Endometrial microvascular endothelial cells (primary cell): ENCODE data around the gene CIC. TPM values are rescaled to one million over a fixed set of nuclear protein-coding genes. Genes with fewer than 3 reads are reported as not detected.

Source experiments
- in situ Hi-C: cut with HindIII; loops from 2 replicates; pipeline ENCODE4 v1.10.0; 2017; ENCODE audit warnings: low sequenced_read_pairs, low pct_unique_long_range_greater_than_20kb; ENCODE audit errors: inconsistent ontology term
- total RNA-seq: library from RNA; depleted of rRNA; stranded (reverse); fragments of >200 nt; gene quantifications from one replicate; pipeline ENCODE4 v1.2.3, GENCODE V29; 2015; ENCODE audit errors: inconsistent ontology term

The CIC gene
- total RNA-seq, 1 donor from 2014 or later = 36.0 TPM

DNA sequence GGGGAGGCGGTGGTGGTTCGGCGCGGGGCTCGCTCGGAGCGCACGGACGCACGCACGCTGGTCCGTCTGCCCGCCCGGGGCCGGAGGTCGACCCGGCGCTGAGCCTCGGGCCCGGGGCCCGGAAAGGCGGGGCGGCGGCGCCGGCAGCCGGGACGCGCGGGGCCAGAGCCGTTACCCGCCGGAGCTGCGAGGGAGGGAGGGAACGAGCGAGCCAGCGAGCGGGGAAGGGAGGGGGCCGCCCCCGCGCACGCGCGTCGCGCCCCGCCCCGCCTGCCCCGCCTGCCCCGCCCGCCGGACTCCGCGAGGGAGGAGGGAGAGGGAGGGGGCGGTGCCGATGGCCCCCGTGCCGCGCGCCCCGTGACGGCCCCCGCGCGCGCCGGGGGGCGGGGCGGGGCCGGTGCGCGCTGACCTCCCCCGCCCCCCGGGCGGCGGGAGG, 15.0 kb downstream of the CIC start:
- in situ Hi-C loops = no loop called here

DNA sequence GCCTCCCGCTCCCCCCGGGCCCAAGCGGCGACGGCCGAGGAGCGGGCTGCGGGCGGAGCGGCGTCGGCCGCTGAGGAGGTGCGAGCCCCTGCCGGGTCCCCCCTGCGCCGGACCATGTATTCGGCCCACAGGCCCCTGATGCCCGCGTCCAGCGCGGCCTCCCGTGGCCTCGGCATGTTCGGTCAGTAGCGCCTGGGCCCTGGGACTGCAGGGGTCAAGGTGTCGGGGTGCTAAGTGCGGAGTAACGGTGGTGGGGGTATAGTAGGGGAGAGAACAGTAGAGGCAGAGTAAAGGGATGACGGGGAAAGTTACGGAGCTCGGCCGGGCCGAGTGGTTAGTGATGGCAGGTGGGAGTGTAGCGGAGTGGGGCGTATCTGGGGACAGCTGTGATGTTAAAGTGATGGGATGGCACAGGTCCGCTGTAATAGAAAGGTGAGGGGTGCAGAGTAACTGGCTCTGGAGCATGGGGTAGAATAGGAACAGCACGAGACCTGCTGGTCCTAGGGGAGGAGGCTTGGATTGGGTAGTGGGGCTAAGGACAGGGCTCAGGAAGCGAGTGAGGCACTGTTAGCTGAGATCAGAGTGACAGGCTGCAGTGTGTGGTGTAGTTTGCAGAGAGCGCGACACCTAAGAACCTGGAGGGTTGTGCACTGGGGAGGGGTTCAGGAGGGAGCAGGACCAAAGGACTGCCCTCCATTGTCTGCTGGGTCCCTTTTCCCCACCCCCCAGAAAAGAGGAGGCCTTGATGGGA, 15.7 kb downstream of the CIC start:
- in situ Hi-C loops = no loop called here

DNA sequence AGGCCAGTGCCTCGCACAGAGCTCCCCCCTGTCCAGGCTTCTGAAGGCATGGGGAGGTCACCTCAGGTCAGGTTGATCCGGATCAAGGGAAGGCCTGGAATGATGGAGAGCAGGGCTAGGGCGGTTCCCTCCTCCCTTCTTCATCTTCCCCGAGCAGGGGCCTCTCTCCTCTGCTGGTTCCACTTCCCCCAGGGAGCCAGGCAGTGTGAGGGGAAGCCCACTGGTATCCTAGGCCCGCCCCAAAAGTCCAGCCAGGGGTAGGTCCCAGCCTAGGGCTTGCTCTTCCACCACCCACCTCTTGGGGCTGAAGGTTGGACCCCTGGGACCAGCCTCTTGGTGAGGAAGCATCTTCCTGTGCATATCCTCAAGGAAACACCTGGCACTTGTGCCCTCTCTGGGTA, 16.5 kb downstream of the CIC start:
- in situ Hi-C loops = no loop called here

DNA sequence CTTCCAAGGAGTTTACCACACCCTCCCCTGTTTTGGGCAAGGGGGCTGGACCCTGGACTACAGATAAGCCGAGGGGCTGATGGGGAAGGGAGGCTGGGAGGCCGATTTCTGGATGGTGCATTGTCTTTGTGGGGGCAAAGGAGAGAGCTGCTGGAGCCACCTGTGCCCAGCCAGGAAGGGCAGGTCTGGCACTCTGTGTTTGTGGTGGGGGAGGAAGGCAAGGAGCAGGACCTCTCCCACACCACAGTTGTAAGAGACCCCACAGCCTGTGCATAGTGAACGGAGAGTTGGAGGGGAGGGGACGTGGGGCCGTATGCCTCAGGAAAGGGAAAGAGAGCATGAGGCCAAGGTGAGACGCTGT, 16.9 kb downstream of the CIC start:
- in situ Hi-C loops = no loop called here

DNA sequence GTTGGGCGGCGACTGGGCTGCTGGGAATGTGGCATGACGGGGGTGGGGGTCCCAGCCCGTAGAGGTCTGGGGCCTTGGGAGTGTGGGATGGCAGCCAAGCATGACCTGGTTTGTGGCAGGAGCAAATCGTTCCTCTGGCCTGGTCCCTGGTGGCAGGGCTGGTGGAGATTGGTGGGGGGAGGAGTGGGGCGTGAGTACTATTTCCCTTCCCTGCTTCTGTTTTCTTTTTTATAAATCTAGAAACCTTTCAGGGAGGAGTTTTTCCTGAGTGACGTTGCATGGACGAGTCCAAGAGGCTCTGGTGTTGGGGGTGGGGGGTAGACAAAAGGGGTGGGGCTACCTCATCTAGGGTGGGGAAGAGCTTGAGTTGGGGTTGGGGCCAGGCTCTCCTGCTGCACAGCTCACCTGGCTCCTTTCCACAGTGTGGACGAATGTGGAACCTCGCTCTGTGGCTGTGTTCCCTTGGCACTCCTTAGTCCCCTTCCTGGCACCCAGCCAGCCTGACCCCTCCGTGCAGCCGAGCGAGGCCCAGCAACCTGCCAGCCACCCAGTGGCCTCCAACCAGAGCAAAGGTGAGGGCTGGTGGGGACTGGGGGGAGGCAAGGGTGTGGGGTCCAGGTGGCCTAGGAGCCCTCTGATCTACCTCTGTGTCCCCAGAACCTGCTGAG, 17.4 kb downstream of the CIC start:
- in situ Hi-C loops = no loop called here

DNA sequence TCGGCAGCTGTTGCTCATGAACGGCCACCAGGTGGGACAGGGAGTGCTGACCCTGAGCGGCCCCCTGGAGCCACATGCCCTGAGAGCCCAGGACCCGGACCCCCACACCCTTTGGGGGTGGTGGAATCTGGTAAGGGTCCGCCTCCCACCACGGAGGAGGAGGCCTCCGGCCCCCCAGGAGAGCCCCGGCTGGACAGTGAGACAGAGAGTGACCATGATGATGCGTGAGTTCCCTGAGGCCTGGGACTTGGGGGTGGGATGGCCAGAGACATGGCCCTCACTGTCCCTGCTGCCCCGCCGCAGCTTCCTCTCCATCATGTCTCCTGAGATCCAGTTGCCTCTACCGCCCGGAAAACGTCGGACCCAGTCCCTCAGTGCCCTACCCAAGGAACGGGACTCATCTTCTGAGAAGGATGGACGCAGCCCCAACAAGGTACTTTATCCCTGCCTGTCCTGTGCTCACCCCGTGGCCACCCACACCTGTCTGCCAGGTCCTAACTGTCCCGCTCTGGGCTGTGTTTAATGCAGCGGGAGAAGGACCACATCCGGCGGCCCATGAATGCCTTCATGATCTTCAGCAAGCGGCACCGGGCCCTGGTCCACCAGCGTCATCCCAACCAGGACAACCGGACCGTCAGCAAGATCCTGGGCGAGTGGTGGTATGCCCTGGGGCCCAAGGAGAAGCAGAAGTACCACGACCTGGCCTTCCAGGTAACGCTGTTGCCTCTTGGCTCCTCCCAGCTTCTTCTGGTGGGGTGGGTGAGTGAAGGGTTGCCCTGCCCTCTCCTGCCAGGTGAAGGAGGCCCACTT, 18.2 kb downstream of the CIC start:
- in situ Hi-C loops = no loop called here

DNA sequence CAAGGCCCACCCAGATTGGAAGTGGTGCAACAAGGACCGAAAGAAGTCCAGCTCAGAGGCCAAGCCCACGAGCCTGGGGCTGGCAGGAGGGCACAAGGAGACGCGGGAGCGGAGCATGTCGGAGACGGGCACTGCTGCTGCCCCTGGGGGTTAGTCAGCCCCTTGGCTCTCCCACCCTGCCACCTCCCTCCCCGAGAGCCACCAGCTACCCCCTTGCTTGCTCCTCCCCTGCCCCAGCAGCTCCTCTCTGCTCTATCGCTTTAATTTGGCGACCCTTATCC, 18.7 kb downstream of the CIC start:
- in situ Hi-C loops = no loop called here

DNA sequence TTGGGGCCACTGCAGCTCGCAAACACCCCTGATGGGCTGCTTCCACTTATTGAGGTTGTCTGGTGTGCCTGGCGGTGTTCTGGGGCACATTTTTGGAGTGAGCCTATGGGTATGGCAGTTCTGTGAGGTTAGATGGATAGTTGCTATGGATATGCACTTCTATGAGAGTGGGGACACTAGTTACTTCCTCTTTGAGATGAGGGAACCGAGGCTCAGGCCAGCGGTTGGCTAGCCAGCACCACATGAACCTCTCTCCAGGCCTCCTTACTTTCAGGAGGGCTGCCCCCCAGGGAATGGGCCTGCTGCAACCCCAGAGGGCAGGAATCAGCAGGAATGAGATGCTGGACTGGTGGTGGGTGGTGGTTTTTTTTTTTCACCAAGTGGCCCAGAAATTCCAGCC, 19.3 kb downstream of the CIC start:
- in situ Hi-C loops = no loop called here

DNA sequence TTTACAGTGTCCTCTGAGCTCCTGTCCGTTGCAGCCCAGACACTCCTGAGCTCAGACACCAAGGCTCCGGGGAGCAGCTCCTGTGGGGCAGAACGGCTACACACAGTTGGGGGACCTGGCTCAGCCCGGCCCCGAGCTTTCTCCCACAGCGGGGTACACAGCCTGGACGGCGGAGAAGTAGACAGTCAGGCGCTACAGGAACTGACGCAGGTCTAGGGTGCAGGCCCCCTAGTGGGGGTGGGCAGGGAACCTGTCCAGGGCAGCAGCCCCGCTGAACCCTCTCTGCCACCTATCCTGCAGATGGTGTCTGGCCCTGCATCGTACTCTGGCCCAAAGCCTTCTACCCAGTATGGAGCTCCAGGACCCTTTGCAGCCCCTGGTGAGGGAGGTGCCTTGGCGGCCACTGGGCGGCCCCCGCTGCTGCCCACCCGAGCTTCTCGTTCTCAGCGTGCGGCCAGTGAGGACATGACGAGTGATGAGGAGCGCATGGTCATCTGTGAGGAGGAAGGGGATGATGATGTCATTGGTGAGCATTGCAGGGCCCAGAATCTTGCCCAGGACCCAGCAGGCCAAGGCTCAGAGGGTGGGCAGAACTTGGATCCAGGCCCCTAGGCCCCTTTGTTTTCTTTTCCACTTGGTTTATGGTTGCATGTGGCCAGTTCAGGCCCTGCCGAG, 20.0 kb downstream of the CIC start:
- in situ Hi-C loops = no loop called here

DNA sequence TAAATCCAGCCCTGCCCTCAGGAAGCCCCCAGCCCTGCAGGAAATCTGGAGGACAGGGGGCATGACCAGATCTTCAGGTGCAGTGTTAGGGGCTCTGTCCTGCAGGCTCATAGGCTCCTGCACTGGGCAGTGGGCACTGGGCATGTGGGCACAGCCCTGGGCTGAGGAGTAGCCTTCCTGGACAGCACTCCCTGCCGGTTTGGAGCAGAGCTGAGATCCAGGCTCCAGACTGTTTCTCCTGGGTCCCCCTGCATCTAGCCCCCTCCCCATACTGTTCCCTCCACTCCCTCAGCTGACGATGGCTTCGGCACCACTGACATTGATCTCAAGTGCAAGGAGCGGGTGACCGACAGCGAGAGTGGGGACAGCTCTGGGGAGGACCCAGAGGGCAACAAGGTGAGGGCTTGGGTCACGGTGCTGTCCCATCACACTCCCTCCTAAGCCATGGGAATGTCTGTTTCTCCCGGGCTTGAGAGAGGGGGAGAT, 20.5 kb downstream of the CIC start:
- in situ Hi-C loops = no loop called here

DNA sequence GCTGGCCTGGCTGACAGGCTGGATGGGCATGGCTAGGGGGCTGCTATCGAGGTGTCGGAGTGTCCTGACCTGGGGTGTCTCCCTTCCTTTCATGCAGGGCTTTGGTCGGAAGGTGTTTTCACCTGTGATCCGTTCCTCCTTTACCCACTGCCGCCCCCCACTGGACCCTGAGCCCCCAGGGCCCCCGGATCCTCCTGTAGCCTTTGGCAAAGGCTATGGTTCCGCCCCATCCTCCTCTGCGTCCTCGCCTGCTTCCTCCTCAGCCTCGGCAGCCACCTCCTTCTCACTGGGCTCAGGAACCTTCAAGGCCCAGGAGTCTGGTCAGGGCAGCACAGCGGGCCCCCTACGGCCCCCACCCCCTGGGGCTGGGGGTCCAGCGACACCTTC, 21.1 kb downstream of the CIC start:
- in situ Hi-C loops = no loop called here

DNA sequence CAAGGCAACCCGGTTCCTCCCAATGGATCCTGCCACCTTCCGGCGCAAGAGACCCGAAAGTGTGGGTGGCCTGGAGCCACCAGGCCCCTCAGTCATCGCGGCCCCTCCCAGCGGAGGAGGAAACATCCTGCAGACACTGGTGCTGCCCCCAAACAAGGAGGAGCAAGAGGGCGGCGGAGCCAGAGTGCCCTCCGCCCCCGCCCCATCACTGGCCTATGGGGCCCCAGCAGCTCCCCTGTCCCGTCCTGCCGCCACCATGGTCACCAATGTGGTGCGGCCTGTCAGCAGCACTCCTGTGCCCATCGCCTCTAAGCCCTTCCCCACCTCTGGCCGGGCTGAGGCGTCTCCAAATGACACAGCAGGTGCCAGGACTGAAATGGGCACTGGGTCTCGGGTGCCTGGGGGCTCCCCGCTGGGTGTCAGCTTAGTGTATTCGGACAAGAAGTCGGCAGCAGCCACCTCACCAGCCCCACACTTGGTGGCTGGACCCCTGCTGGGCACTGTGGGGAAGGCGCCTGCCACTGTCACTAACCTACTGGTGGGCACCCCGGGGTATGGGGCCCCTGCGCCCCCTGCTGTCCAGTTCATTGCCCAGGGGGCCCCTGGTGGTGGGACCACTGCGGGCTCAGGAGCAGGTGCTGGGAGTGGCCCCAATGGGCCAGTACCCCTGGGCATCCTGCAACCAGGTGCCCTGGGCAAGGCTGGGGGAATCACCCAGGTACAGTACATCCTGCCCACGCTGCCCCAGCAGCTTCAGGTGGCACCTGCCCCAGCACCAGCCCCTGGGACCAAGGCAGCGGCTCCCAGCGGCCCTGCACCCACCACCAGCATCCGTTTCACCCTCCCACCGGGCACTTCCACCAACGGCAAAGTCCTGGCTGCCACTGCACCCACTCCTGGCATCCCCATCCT, 21.7 kb downstream of the CIC start:
- in situ Hi-C loops = no loop called here

DNA sequence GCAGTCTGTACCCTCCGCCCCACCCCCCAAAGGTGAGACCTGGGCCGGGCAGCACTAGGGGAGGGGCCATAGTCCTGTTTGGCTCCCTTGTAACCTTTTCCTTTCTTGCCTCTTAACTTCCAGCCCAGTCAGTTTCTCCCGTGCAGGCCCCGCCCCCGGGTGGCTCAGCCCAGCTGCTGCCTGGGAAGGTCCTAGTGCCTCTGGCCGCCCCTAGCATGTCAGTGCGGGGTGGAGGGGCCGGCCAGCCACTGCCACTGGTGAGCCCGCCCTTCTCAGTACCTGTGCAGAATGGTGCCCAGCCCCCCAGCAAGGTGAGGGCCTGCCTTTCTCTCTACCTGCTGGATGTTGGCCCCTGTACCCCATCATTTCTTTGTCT, 22.4 kb downstream of the CIC start:
- in situ Hi-C loops = no loop called here

DNA sequence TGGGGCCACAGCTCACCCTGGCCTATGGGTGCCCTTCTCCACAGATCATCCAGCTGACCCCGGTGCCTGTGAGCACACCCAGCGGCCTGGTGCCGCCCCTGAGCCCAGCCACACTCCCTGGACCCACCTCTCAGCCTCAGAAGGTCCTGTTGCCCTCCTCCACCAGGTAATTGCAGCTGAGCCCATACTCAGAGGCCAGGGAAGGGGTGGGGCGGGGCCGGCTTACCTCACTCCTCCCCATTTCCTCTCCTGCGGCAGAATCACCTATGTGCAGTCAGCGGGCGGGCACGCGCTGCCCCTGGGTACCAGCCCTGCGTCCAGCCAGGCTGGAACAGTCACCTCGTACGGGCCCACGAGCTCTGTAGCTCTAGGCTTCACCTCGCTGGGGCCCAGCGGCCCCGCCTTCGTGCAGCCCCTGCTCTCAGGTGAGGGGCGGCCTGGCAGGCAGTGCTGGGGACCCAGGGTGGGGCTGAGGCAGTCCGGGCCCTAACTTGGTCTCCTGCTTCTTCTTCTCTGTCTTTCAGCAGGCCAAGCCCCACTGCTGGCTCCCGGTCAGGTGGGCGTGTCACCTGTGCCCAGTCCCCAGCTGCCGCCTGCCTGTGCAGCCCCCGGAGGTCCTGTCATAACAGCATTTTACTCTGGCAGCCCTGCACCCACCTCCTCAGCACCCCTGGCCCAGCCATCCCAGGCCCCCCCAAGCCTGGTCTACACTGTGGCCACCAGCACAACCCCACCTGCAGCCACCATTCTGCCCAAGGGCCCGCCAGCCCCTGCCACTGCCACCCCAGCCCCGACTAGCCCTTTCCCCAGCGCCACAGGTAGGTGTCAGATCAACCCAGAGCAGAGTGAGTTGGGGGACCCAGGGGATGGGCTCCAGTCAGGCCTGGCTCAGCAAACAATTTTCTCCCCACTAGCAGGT, 23.2 kb downstream of the CIC start:
- in situ Hi-C loops = no loop called here

DNA sequence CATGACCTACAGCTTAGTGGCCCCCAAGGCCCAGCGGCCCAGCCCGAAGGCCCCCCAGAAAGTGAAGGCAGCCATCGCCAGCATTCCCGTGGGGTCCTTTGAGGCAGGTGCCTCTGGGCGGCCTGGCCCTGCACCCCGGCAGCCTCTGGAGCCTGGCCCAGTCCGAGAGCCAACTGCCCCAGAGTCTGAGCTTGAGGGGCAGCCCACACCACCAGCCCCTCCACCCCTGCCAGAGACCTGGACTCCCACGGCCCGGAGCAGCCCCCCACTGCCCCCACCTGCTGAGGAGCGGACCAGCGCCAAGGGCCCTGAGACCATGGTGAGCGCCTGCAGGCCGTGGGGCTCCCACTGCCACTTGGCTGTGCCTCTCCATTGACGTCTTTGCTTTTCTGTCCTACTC, 23.9 kb downstream of the CIC start:
- in situ Hi-C loops = no loop called here

DNA sequence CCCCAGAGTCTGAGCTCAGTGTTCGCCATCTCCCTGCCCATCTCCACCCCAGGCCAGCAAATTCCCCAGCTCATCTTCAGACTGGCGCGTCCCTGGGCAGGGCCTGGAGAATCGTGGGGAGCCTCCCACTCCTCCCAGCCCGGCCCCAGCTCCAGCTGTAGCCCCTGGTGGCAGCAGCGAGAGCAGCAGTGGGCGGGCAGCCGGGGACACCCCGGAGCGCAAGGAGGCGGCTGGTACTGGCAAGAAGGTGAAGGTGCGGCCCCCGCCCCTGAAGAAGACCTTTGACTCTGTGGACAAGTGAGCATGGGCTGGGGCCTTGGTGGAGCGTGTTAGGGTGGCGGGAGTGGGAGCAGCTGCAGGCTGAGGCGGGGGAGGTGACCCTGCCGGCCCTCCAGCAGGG, 24.5 kb downstream of the CIC start:
- in situ Hi-C loops = no loop called here

DNA sequence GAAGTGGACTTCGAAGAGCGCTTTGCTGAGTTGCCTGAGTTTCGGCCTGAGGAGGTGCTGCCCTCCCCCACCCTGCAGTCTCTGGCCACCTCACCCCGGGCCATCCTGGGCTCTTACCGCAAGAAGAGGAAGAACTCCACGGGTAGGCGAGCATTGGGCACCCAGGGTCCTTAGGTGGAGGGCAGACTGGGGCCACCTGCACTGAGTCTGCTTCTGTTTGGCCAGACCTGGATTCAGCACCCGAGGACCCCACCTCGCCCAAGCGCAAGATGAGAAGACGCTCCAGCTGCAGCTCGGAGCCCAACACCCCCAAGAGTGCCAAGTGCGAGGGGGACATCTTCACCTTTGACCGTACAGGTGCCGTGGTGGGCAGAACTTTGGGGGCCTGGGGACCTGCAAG, 24.9 kb downstream of the CIC start:
- in situ Hi-C loops = no loop called here
